ENCODE measurements around the gene SERHL2. TPM values are rescaled to one million over a fixed set of nuclear protein-coding genes. Genes with fewer than 3 reads are reported as not detected.
"Not testable (repeated sequence)": the region's sequence is repeated elsewhere in the genome, so short reads cannot be mapped to it uniquely, and the experiment has no call there.

The SERHL2 gene
- polyA plus RNA-seq, 1 experiment = 6.1 TPM

DNA sequence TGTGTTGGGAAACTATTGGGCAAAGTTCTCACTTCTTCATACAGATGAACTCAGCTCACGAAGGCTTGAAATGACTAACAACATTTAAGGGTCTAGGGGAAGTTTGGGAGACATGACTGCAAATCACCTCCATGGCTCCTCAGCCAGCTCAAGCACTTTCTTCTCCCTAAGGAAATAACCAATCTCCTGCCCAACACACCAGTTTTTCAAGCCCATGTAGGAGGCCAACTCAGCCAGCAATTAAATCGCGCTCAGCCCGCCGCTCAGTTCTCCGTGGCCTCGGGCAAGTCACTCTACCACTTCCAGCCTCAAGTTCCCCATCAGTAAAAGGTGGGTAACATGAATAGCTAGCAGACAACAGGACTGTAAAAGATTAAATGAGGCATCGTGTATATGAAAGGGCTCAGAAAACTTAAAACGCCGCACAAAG lies 60.1 kb downstream of the SERHL2 start:
- H3K4me3 ChIP-seq (ENCODE audit: low read depth, low read length) = peak overlapping the region; percentile 66
- POLR2A ChIA-PET = interaction anchor here (0.5 to 1.1 kb wide), 2 partner anchors 31 to 101 kb away, joined by 3 read pairs; no protein-coding TSS in a partner anchor
- no peak for DNase-seq (ENCODE audit: low read depth)
- no peaks in the 10 kb centered on the region for H3K27me3 ChIP-seq (ENCODE audit: control insufficient read depth, insufficient read depth, low read length)
- CTCF ChIA-PET = interaction anchor here (1.2 to 1.3 kb wide), 2 partner anchors 85 to 206 kb away, joined by 4 to 7 read pairs; no protein-coding TSS in a partner anchor
- no peak for TF ChIP-seq CTCF (IDR thresholded peaks at IDR 0.05; ENCODE audit: insufficient read depth, low read depth, low read length)
- H3K36me3 ChIP-seq (ENCODE audit: control insufficient read depth, insufficient read depth, low read length) = peaks cover 2% of the 10 kb centered on the region; the same call in 1 of the 2 replicates

GRCh38 chr22:42614312-42615091 lies 60.7 kb downstream of the SERHL2 start, which contains the start of gene POLDIP3:
POLDIP3 (minus strand) TSS chr22:42614883; CDS start chr22:42614857, 26 bp downstream.
- peak within 1 kb of the TSS; percentile 66 for H3K4me3 ChIP-seq (ENCODE audit: low read depth, low read length)
- CTCF ChIA-PET = interaction anchor here (0.7 to 1.7 kb wide), 5 partner anchors 17 to 243 kb away, joined by 3 to 7 read pairs (median 4); no protein-coding TSS in a partner anchor
- TF ChIP-seq CTCF (IDR thresholded peaks at IDR 0.05; ENCODE audit: insufficient read depth, low read depth, low read length) = peak; percentile 40
- peak; percentile 81 for DNase-seq (ENCODE audit: low read depth)
- no peaks in the 10 kb centered on the region for H3K27me3 ChIP-seq (ENCODE audit: control insufficient read depth, insufficient read depth, low read length)
- POLR2A ChIA-PET = interaction anchor here (0.5 to 0.7 kb wide), 2 partner anchors 32 to 41 kb away, joined by 3 read pairs; no protein-coding TSS in a partner anchor
- H3K36me3 ChIP-seq (ENCODE audit: control insufficient read depth, insufficient read depth, low read length) = peaks cover 8% of the 10 kb centered on the region

DNA sequence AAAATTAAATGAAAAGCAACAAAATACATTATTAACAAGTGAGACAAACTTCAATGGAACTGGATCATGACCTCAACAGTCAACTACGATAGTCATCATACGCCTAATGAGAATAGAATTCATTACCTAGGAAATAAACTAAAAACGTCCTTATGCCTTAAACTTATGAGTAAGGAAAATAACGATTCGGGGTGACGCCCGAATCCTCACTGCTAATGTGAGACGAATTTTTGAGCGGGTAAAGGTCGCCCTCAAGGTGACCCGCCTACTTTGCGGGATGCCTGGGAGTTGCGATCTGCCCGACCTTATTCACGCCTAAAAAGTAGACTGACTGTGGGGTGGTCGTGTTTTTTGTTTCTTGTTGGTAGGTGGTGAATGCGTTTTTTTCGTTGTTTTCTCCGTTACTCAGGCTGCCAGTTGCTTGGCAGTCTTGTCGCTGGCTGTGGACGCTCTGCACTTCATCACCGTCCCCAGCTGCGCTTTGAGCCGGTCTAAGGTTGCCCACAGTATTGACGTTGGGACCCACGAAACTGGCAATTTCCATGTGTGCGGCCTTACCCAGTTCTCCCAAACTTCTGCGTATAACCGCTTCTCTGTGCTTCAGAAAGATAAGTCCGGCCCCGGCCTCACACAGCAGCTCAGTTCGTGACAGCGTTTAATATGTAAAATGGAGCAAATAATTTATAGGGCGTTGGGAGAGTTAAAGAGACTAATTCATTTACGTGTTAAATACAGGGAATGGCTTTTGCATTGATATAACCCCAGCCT lies 61.5 kb downstream of the SERHL2 start:
- peak overlapping the region; percentile 66 for H3K4me3 ChIP-seq (ENCODE audit: low read depth, low read length)
- CTCF ChIA-PET = interaction anchor here (0.7 to 1.7 kb wide), 4 partner anchors 16 to 242 kb away, joined by 3 to 4 read pairs (median 4); no protein-coding TSS in a partner anchor
- no peak for TF ChIP-seq CTCF (IDR thresholded peaks at IDR 0.05; ENCODE audit: insufficient read depth, low read depth, low read length)
- H3K27me3 ChIP-seq (ENCODE audit: control insufficient read depth, insufficient read depth, low read length) = no peaks in the 10 kb centered on the region
- POLR2A ChIA-PET = interaction anchor here (0.7 kb wide), 1 partner anchor 32 kb away, joined by 3 read pairs; no protein-coding TSS in a partner anchor
- peaks cover 16% of the 10 kb centered on the region for H3K36me3 ChIP-seq (ENCODE audit: control insufficient read depth, insufficient read depth, low read length)
- peak; percentile 92 for DNase-seq (ENCODE audit: low read depth)

DNA sequence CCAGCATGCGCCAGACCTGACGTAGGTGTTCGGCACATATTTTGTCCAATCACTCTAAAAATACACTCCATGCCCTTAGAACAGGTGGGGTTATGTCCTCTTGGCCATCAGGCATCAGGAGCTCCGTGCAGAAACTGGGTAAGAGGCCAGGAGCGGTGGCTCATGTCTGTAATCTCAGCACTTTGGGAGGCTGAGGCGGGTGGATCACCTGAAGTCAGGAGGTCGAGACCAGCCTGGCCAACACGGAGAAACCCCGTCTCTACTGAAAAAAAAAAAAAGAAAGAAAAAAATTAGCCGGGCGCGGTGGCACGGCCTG lies 62.1 kb downstream of the SERHL2 start:
- CTCF ChIA-PET = interaction anchor here (1.3 to 1.7 kb wide), 2 partner anchors 16 to 242 kb away, joined by 3 to 4 read pairs; no protein-coding TSS in a partner anchor
- not testable (repeated sequence) for H3K27me3 ChIP-seq (ENCODE audit: control insufficient read depth, insufficient read depth, low read length); DNase-seq (ENCODE audit: low read depth)
- POLR2A ChIA-PET = interaction anchor here (0.6 kb wide), 1 partner anchor 247 kb away, joined by 12 read pairs; no protein-coding TSS in a partner anchor
- Histone ChIP-seq H3K36me3 (ENCODE audit: control insufficient read depth, insufficient read depth, low read length) (peaks cover 18% of the 10 kb centered on the region), H3K4me3 (ENCODE audit: low read depth, low read length) (peak overlapping the region; percentile 18)

- H3K4me3 ChIP-seq (ENCODE audit: low read depth, low read length) = no peak overlapping the region
- CTCF ChIA-PET = no interaction called here
- POLR2A ChIA-PET = no interaction called here
- TF ChIP-seq CTCF (IDR thresholded peaks at IDR 0.05; ENCODE audit: insufficient read depth, low read depth, low read length) = no peak
- no peaks in the 10 kb centered on the region for H3K27me3 ChIP-seq (ENCODE audit: control insufficient read depth, insufficient read depth, low read length)
- peaks cover 18% of the 10 kb centered on the region for H3K36me3 ChIP-seq (ENCODE audit: control insufficient read depth, insufficient read depth, low read length)
- DNase-seq (ENCODE audit: low read depth) = no peak
Measured at GRCh38 chr22:42617155-42617983, 63.6 kb downstream of the SERHL2 start.
